Right lobe of liver (tissue), 6 donors: Measurements from ENCODE around the gene SIX2. TPM values are rescaled to one million over a fixed set of nuclear protein-coding genes. Genes with fewer than 3 reads are reported as not detected.

Source experiments
- ATAC-seq, 4 donors: fragments of 200-7000 bp; cut with Tn5 transposase; one replicate each; pipeline ENCODE4 v1.9.1; 2020; ENCODE audit warnings: mild to moderate bottlenecking in 4 of 4, moderate library complexity in 4 of 4
- DNase-seq, 3 donors: peaks; one replicate each; pipeline ENCODE4 v3.0.0-alpha.2; 2020
- H3K27ac ChIP-seq, 3 donors: fragments of 200-600 bp; one replicate each; pipeline ENCODE4 v1.8.0; 2022
- H3K27me3 ChIP-seq, 2 donors: fragments of 200-600 bp; one replicate each; pipeline ENCODE4 v1.8.0; 2022
- H3K36me3 ChIP-seq, 4 donors: fragments of 200-600 bp; sonication (generic) in 1 of 4; one replicate each; pipeline versions ENCODE4 v1.5.1 to v1.8.0; 2017 to 2022; ENCODE audit warnings: control low read depth in 1 of 4
- H3K4me1 ChIP-seq, 4 donors: fragments of 200-600 bp; sonication (generic) in 1 of 4; one replicate each; pipeline versions ENCODE4 v1.5.1 to v1.8.0; 2017 to 2022; ENCODE audit warnings: control low read depth in 1 of 4
- H3K4me3 ChIP-seq, 3 donors: fragments of 200-600 bp; one replicate each; pipeline ENCODE4 v1.8.0; 2022
- H3K9me3 ChIP-seq, 4 donors: fragments of 200-600 bp; sonication (generic) in 1 of 4; one replicate each; pipeline versions ENCODE4 v1.5.1 to v1.8.0; 2017 to 2022; ENCODE audit warnings: control low read depth in 1 of 4
- CTCF ChIP-seq, 4 donors: fragments of 200-600 bp in 3 of 4; fragments of 450-650 bp in 1 of 4; IDR thresholded peaks; one replicate each; pipeline versions ENCODE4 v1.5.1 to v1.8.0; 2016 to 2022; ENCODE audit warnings: antibody characterized with exemption in 4 of 4, mild to moderate bottlenecking in 2 of 4
- POLR2A ChIP-seq: fragments of 450-650 bp; IDR thresholded peaks from one replicate; pipeline ENCODE4 v1.6.1; 2017; ENCODE audit warnings: antibody characterized with exemption, mild to moderate bottlenecking
- WGBS: methylation state at CpG from one replicate; pipeline ENCODE4 v1.1.6; 2018; ENCODE audit warnings: low coverage, low lambda C conversion rate; ENCODE audit not compliant: insufficient coverage; ENCODE audit errors: missing lambda C conversion rate; 5-methylcytosine and 5-hydroxymethylcytosine counted together
- intact Hi-C, 2 donors: fragments of 100-400 bp; cut with DNase I; formaldehyde crosslinking; loops; one replicate each; pipeline versions ENCODE4 v1.11.2 to v1.14.1; 2022
- total RNA-seq, 6 experiments: library from RNA; depleted of rRNA in 2 of 6; stranded (reverse); fragments of >200 nt in 2 of 6; fragmentation: NEBNext Ultra II Directional in 3 of 6; extraction: Animal tissue kit (Norgen Biotek cat#: 25700) in 3 of 6; gene quantifications; one replicate each; pipeline versions ENCODE4 v1.1.0 to v1.2.4, GENCODE V29; 2016 to 2023
- donor health status: DM: no; HTN: yes; CAD: no.
- donor health status: DM: no; HTN: no; CAD: no.
- donor health status: DM: no; HTN: no; CAD: no.
- donor health status: DM: no; HTN: yes; CAD: no.
- donor health status: DM: no; HTN: yes; CAD: no.

Gene SIX2
- total RNA-seq, 6 experiments from 2014 or later, result not detected

- Histone ChIP-seq H3K36me3 (no peaks in the 10 kb centered on the region), H3K27me3 (peaks cover 32 to 67% of the 10 kb centered on the region in 2 donors), H3K9me3 (no peaks in the 10 kb centered on the region), H3K27ac (no peak overlapping the region), H3K4me3 (peak overlapping the region in 2 of 3 donors; percentile 1 to 39), H3K4me1 (peaks cover 0 to 37% (median 7%) of the 10 kb centered on the region in 4 donors)
- no peak for TF ChIP-seq CTCF (IDR thresholded peaks at IDR 0.05)
- TF ChIP-seq POLR2A, result no peak
- WGBS, result 3% methylated on average over 31 of the region's 56 CpGs
- peak; percentile 14 to 43 (median 30) for ATAC-seq
- intact Hi-C loops, result no loop called here
- peak in 1 of 3 donors; percentile 38 for DNase-seq
Observed at GRCh38 chr2:45009928-45010701, 863 bp upstream of the SIX2 start.

GRCh38 chr2:45008296-45009129, 739 bp downstream of the SIX2 start:
- intact Hi-C loops, result no loop called here
- ATAC-seq, result no peak
- Histone ChIP-seq H3K27me3 (peaks cover 31 to 58% of the 10 kb centered on the region in 2 donors), H3K4me3 (peak overlapping the region; percentile 1 to 39 (median 25)), H3K9me3 (no peaks in the 10 kb centered on the region), H3K4me1 (peaks cover 0 to 34% (median 9%) of the 10 kb centered on the region in 4 donors), H3K27ac (no peak overlapping the region), H3K36me3 (no peaks in the 10 kb centered on the region)
- no peak for DNase-seq
- TF ChIP-seq CTCF (IDR thresholded peaks at IDR 0.05) (no peak), POLR2A (no peak)
- 16% methylated on average over 11 of the region's 75 CpGs for WGBS

GRCh38 chr2:45007961-45008295, 1.3 kb downstream of the SIX2 start:
- no peaks in the 10 kb centered on the region for H3K9me3 ChIP-seq
- no peaks in the 10 kb centered on the region for H3K36me3 ChIP-seq
- TF ChIP-seq POLR2A (no peak), CTCF (IDR thresholded peaks at IDR 0.05) (no peak)
- DNase-seq (no peak), ATAC-seq (no peak)
- peaks cover 28 to 53% of the 10 kb centered on the region in 2 donors for H3K27me3 ChIP-seq
- H3K4me3 ChIP-seq, result no peak overlapping the region
- H3K4me1 ChIP-seq, result peaks cover 0 to 28% (median 6%) of the 10 kb centered on the region in 4 donors
- H3K27ac ChIP-seq, result no peak overlapping the region
- intact Hi-C loops, result no loop called here
- WGBS, result 63% methylated on average over 4 of the region's 6 CpGs

- TF ChIP-seq POLR2A, result no peak
- no peak for TF ChIP-seq CTCF (IDR thresholded peaks at IDR 0.05)
- no peak for ATAC-seq
- H3K9me3 ChIP-seq, result no peaks in the 10 kb centered on the region
- peaks cover 27 to 50% of the 10 kb centered on the region in 2 donors for H3K27me3 ChIP-seq
- no peaks in the 10 kb centered on the region for H3K36me3 ChIP-seq
- WGBS, result no CpG with 5 or more reads among the region's 7 CpGs
- no peak overlapping the region for H3K4me3 ChIP-seq
- intact Hi-C loops, result no loop called here
- DNase-seq, result no peak
- peaks cover 0 to 28% (median 6%) of the 10 kb centered on the region in 4 donors for H3K4me1 ChIP-seq
- no peak overlapping the region for H3K27ac ChIP-seq
Observed at GRCh38 chr2:45006942-45007287, 2.3 kb downstream of the SIX2 start.
